DMS 273 treated with DMSO at 0.1 percent for 48 hours (cell line): ENCODE data around the gene TSPAN33.
"Not testable (repeated sequence)": the region's sequence is repeated elsewhere in the genome, so short reads cannot be mapped to it uniquely, and the experiment has no call there.

ENCODE experiments used
- DNase-seq: peaks from one replicate; lab custom pipeline; 2025; lab: John Stamatoyannopoulos, UW

TSPAN33 gene

DNA sequence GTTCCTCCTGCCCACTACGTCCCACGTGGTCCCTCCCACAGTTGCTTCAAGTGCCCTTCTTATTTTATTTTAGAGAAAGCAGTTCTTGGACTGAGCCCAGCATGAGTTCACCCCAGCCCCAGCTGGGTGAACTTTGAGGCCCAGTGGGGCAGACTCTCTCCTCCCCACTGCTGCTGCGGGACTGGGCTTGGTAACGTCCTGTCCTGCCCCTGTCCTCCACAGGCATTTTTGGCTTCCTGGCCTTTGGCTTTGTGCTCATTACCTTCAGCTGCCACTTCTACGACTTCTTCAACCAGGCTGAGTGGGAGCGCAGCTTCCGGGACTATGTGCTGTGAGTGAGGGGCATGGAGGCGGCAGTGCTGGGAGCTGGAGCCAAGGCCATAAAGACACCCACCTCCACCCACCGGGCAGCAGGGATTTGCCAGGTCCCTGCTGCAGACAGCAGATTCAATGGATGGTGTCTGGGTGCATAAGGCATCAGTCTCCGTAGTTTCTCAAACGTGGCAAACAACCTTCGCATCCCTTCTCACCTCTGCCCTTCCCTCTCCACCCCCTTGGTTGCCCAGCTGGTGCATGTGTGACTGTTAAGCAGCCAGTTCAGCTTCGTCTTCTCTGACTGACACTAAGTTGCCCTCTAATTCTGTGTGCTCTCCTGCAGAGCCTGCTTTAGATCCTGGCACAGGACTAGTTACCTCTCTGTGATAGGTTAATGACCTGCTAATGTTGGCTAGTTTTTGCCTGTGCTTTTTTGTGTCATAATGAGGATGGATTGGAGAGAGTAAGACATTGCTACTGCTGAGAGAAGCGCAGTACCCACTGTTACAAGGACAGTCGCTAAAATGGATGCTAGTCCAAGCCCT is 64.8 kb downstream of the TSPAN33 start:
- no peak for DNase-seq

DNA sequence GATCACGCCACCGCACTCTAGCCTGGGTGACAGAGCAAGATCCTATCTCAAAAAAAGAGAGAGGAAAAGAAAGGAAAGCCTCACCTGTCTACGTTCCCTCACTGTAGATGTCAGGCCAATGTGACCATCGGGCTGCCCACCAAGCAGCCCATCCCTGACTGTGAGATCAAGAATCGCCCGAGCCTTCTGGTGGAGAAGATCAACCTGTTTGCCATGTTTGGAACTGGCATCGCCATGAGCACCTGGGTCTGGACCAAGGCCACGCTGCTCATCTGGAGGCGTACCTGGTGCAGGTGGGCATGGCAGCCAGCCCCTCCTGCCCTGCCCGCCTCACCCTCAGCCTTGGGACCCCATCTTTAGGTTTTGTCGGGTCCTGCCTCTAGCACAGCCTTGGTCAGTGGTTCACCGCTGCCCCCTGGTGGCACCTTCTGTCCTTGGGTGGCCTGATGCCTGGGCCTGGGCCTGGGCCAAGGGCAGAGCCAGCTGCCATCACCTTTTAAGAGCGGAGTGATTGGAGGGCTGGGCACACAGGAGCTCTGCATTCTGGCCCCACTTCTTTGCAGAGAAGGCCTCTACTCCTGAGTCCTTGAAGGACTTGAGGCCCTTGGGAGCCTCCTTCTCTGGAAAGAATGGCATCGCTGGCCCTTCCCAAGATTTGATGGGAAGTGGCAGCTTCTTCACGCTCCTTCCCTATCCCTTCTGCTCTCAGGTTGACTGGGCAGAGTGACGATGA is 65.9 kb downstream of the TSPAN33 start:
- peak; percentile 16 for DNase-seq

DNA sequence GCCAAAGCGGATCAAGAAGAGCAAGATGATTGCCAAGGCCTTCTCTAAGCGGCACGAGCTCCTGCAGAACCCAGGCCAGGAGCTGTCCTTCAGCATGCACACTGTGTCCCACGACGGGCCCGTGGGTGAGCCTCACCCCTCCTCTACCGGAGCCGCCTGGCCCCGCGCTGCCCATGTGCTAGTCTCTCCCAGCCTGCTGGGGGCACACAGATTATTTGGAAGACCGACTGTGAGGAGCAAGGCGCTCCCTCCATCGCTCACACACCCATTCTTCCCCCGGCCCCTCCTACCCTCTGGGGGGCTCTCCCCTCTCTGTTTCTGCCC is 66.4 kb downstream of the TSPAN33 start:
- DNase-seq: no peak

DNA sequence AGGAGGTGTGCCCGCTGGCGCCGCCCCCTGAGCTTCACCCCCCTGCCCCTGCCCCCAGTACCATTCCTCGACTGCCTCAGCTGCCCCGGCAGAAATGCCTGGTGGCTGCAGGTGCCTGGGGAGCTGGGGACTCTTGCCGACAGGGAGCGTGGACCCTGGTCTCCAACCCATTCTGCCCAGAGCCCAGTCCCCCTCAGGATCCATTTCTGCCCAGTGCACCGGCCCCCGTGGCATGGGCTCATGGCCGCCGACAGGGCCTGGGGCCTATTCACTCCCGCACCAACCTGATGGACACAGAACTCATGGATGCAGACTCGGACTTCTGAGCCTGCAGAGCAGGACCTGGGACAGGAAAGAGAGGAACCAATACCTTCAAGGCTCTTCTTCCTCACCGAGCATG is 67.6 kb downstream of the TSPAN33 start:
- no peak for DNase-seq

DNA sequence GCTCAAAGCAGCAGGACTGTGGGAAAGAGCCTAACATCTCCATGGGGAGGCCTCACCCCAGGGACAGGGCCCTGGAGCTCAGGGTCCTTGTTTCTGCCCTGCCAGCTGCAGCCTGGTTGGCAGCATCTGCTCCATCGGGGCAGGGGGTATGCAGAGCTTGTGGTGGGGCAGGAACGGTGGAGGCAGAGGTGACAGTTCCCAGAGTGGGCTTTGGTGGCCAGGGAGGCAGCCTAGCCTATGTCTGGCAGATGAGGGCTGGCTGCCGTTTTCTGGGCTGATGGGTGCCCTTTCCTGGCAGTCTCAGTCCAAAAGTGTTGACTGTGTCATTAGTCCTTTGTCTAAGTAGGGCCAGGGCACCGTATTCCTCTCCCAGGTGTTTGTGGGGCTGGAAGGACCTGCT is 68.1 kb downstream of the TSPAN33 start:
- DNase-seq: no peak

DNA sequence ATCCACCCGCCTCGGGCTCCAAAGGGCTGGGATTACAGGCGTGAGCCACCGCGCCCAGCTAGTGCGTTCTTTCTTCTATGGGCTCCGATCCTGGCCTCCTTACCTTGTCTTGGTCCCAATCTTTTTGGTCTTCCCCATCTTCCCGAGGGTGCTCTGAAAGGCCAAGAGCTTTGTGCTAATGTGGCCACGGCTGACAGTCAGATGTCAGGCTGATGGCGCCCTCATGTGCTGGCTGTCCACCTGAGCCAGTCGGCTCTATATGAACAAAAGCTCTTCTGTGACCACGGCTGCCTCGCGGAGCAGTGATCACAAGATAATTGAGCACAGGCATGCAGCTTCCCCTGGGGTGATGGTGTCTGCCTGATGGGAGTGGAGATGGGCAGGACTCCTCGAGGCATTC is 69.3 kb downstream of the TSPAN33 start:
- DNase-seq: peak; percentile 11

DNA sequence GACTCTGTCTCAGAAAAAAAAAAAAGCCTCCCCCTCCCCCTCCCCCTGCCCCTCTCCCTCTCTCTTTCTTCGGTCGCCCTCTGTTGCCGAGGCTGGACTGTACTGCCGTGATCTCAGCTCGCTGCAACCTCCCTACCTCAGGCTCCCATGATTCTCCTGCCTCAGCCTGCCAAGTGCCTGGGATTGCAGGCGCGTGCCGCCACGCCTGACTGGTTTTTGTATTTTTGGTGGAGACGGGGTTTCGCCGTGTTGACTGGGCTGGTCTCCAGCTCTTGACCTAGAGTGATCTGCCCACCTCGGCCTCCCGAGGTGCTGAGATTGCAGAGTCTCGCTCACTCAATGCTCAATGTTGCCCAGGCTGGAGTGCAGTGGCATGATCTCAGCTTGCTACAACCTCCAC is 71.2 kb downstream of the TSPAN33 start:
- DNase-seq: not testable (repeated sequence)

DNA sequence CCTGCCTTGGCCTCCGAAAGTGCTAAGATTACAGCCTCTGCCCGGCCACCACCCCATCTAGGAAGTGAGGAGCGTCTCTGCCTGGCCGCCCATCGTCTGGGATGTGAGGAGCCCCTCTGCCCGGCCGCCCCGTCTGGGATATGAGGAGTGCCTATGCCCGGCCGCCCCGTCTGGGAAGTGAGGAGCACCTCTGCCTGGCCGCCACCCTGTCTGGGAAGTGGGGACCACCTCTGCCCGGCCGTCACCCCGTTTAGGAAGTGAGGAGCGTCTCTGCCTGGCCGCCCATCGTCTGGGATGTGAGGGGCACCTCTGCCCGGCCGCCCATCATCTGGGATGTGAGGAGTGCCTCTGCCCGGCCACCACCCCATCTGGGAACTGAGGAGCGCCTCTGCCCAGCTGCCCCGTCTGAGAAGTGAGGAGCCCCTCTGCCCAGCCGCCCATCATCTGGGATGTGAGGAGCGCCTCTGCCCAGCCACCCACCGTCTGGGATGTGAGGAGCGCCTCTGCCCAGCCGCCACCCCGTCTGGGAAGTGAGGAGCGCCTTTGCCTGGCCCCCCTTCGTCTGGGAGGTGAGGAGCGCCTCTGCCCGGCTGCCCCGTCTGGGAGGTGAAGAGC is 71.7 kb downstream of the TSPAN33 start:
- DNase-seq: not testable (repeated sequence)

DNA sequence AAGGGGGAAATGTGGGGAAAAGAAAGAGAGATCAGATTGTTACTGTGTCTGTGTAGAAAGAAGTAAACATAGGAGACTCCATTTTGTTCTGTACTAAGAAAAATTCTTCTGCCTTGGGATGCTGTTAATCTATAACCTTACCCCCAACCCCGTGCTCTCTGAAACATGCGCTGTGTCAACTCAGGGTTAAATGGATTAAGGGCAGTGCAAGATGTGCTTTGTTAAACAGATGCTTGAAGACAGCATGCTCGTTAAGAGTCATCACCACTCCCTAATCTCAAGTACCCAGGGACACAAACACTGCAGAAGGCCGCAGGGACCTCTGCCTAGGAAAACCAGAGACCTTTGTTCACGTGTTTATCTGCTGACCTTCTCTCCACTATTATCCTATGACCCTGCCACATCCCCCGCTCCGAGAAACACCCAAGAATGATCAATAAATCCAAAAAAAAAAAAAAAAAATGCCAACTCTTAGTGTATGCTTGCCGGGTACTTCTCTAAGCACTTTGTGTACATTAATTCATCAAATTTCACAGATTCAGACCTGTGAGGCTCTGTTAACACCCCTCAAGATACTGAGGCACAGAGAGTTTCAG is 72.4 kb downstream of the TSPAN33 start:
- DNase-seq: not testable (repeated sequence)

DNA sequence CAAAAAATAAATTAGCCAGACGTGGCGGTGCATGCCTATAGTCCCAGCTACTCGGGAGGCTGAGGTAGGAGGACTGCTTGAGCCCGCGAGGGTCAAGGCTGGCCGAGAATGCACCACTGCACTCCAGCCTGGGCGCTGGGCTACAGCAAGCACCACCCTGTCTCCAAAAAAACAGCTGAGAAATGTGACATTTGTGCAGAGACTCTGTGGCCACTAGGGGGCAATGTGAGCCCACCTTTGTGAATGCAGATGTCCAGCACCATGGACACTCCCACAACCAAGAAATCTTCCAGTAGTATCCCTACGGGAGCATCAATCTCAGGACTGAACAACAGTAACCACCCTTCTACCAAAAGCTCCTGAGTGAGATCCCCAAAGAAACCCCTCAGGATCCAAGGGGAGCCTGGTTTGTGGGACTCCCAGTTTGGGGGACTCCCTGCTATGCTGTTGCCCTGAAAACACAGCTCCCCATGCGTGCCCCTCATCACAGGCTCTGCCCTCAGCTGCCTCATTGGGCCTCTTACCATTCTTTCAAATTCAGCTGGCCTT is 74.1 kb downstream of the TSPAN33 start:
- DNase-seq: peak; percentile 80

DNA sequence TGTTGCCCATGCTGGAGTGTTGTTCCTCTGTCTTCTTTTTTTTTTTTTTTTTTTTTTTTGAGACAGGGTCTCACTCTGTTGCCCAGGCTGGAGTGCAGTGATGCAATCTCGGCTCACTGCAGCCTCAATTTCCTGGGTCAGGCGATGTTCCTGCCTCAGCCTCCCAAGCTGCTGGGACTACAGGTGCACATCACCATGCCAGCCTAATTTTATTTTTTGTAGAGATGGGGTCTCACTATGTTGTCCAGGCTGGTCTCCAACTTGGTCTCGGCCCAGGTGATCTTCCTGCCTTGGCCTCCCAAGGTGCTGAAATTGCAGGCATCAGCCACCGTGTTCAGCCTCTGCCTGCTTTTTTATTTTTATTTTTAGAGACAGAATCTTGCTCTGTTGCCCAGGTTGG is 74.7 kb downstream of the TSPAN33 start:
- DNase-seq: not testable (repeated sequence)
